Smooth muscle cell (in vitro differentiated cells): ENCODE data around the gene TMEM150B. TPM values are rescaled to one million over a fixed set of nuclear protein-coding genes. Genes with fewer than 3 reads are reported as not detected.

Source experiments
- DNase-seq: peaks from one replicate; lab custom pipeline; 2025; ENCODE audit not compliant: unreplicated experiment; lab: John Stamatoyannopoulos, UW
- H2AFZ ChIP-seq: fragments of 200-600 bp; sonication (generic); 2 replicates; pipeline ENCODE4 v1.6.0; 2016; ENCODE audit warnings: antibody characterized with exemption, low read depth, mild to moderate bottlenecking
- H3F3A ChIP-seq: fragments of 200-600 bp; sonication (generic); 2 replicates; pipeline ENCODE4 v1.6.0; 2017; ENCODE audit warnings: antibody characterized with exemption, low read depth
- H3K27ac ChIP-seq: fragments of 200-600 bp; sonication (generic); 2 replicates; pipeline ENCODE4 v1.5.1; 2016; ENCODE audit warnings: low read depth, mild to moderate bottlenecking
- H3K27me3 ChIP-seq: fragments of 200-600 bp; sonication (generic); 2 replicates; pipeline ENCODE4 v1.6.1; 2016; ENCODE audit warnings: low read depth, mild to moderate bottlenecking
- H3K36me3 ChIP-seq: fragments of 200-600 bp; sonication (generic); 2 replicates; pipeline ENCODE4 v1.5.1; 2016; ENCODE audit warnings: low read depth
- H3K4me1 ChIP-seq: fragments of 200-600 bp; sonication (generic); 2 replicates; pipeline ENCODE4 v1.5.1; 2016; ENCODE audit warnings: low read depth
- H3K4me2 ChIP-seq: fragments of 200-600 bp; sonication (generic); 2 replicates; pipeline ENCODE4 v1.6.0; 2016; ENCODE audit warnings: mild to moderate bottlenecking
- H3K4me3 ChIP-seq: fragments of 200-600 bp; sonication (generic); 2 replicates; pipeline ENCODE4 v1.5.1; 2016; ENCODE audit warnings: mild to moderate bottlenecking
- H3K79me2 ChIP-seq: fragments of 200-600 bp; sonication (generic); 2 replicates; pipeline ENCODE4 v1.6.0; 2016; ENCODE audit warnings: low read depth, mild to moderate bottlenecking
- H3K9ac ChIP-seq: fragments of 200-600 bp; sonication (generic); 2 replicates; pipeline ENCODE4 v1.6.0; 2016; ENCODE audit warnings: low read depth
- H3K9me3 ChIP-seq: fragments of 200-600 bp; sonication (generic); replicated peaks from 2 replicates; pipeline ENCODE4 v1.5.1; 2016; ENCODE audit warnings: low read depth
- H4K20me1 ChIP-seq: fragments of 200-600 bp; sonication (generic); 2 replicates; pipeline ENCODE4 v1.6.0; 2016; ENCODE audit warnings: low read depth
- CTCF ChIP-seq: fragments of 200-600 bp; sonication (generic); IDR thresholded peaks from 2 replicates; pipeline ENCODE4 v1.5.1; 2017; ENCODE audit warnings: borderline replicate concordance, mild to moderate bottlenecking, antibody characterized with exemption; ENCODE audit not compliant: insufficient read depth, poor library complexity, severe bottlenecking
- whole genome bisulfite sequencing: methylation state at CpG from one replicate; pipeline ENCODE4 v1.1.7; 2016; ENCODE audit warnings: low lambda C conversion rate; 5-methylcytosine and 5-hydroxymethylcytosine counted together
- polyA plus RNA-seq: library from polyadenylated mRNA; unstranded; fragments of >200 nt; fragmentation: Nextera tagmentation; extraction: Ambion mirVana; gene quantifications from 2 replicates; pipeline ENCODE4 v1.2.1, GENCODE V29; 2016
- total RNA-seq: library from RNA; depleted of rRNA; stranded (reverse); fragments of >200 nt; gene quantifications from 2 replicates; pipeline ENCODE4 v1.2.3, GENCODE V29; 2014

Gene TMEM150B
- total and polyA plus RNA-seq, 2 experiments from 2014 or later, result not detected

GRCh38 chr19:55284405-55285058, 40.6 kb downstream of the TMEM150B start:
- Histone ChIP-seq H3K9ac (peak overlapping the region; percentile 83), H3K27me3 (no peaks in the 10 kb centered on the region), H2AFZ (no peak overlapping the region), H3K27ac (peak overlapping the region; percentile 7), H3K4me1 (peaks cover 12% of the 10 kb centered on the region), H3K79me2 (peaks cover 7% of the 10 kb centered on the region), H3K4me3 (peak overlapping the region; percentile 70), H3K36me3 (no peaks in the 10 kb centered on the region), H3K4me2 (peak overlapping the region; percentile 94), H3F3A (peaks cover 4% of the 10 kb centered on the region), H3K9me3 (no peaks in the 10 kb centered on the region), H4K20me1 (no peaks in the 10 kb centered on the region)
- no peak for DNase-seq
- 33% methylated on average over 2 of the region's 16 CpGs for WGBS
- TF ChIP-seq CTCF, result no peak

- peak within 1 kb of the TSS; percentile 94 for H2AFZ ChIP-seq
- H4K20me1 ChIP-seq, result no peaks in the 10 kb centered on the region
- TF ChIP-seq CTCF, result no peak
- peak; percentile 33 for DNase-seq
- 18% methylated on average over 10 of the region's 44 CpGs for WGBS
- no peaks in the 10 kb centered on the region for H3K27me3 ChIP-seq
- peaks cover 4% of the 10 kb centered on the region for H3F3A ChIP-seq
- peak within 1 kb of the TSS; percentile 7 for H3K27ac ChIP-seq
- H3K79me2 ChIP-seq, result peaks cover 7% of the 10 kb centered on the region
- peak within 1 kb of the TSS; percentile 94 for H3K4me2 ChIP-seq
- peak within 1 kb of the TSS; percentile 70 for H3K4me3 ChIP-seq
- no peaks in the 10 kb centered on the region for H3K36me3 ChIP-seq
- H3K4me1 ChIP-seq, result peaks cover 19% of the 10 kb centered on the region
- H3K9ac ChIP-seq, result peak within 1 kb of the TSS; percentile 83
- H3K9me3 ChIP-seq, result no peaks in the 10 kb centered on the region
These were observed 41.4 kb downstream of the TMEM150B start, which contains the start of gene BRSK1 for GRCh38 chr19:55283548-55284377. Gene BRSK1 (plus strand): TSS chr19:55283997. CDS start chr19:55284443, 446 bp downstream.

GRCh38 chr19:55279770-55280643, 45.1 kb downstream of the TMEM150B start, which contains the start of gene HSPBP1:
Gene HSPBP1 (minus strand): TSS chr19:55280110. CDS start chr19:55279608, 502 bp downstream.
- Histone ChIP-seq H3K4me2 (peak within 1 kb of the TSS; percentile 91), H3K27ac (peak within 1 kb of the TSS; percentile 76), H3F3A (peaks cover 4% of the 10 kb centered on the region), H3K27me3 (no peaks in the 10 kb centered on the region), H4K20me1 (no peaks in the 10 kb centered on the region), H3K79me2 (peaks cover 7% of the 10 kb centered on the region), H3K4me1 (peaks cover 14% of the 10 kb centered on the region), H3K36me3 (no peaks in the 10 kb centered on the region), H3K9me3 (no peaks in the 10 kb centered on the region), H3K9ac (peak within 1 kb of the TSS; percentile 75), H2AFZ (peak within 1 kb of the TSS; percentile 50), H3K4me3 (peak within 1 kb of the TSS; percentile 69)
- DNase-seq, result peak; percentile 83
- WGBS, result 6% methylated on average over 37 of the region's 52 CpGs
- no peak for TF ChIP-seq CTCF
